ENCODE results near the gene RRAGC.

DNA sequence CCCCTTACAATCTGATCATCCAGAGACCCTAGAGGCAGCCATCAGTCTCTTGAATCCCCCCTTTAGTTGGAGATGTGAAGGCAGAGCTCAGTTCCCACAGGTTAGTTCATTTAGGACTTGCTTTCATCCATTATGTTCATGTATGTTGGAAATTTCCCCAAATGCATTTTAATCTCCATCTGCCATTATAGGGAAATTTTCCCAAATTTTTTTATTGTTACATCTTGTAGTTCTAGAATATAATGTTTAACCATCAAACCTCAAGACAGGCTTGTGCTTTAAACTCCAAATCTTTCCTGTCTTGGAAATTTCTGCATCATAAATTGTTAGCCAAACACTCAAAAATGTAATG is 68.4 kb downstream of the RRAGC start:
- no peak for TF ChIP-seq CTCF (IDR thresholded peaks at IDR 0.05)
- no peak for TF ChIP-seq POLR2AphosphoS5 (IDR thresholded peaks at IDR 0.05)

Data from suprapubic skin (tissue), 3 donors.